H9 (cell line): ENCODE measurements around the gene C3orf22. TPM values are rescaled to one million over a fixed set of nuclear protein-coding genes. Genes with fewer than 3 reads are reported as not detected.

Source experiments
- DNase-seq: peaks from one replicate; pipeline ENCODE4 v3.0.0-alpha.2; 2017
- H2AFZ ChIP-seq: one replicate; pipeline ENCODE4 v1.6.1; 2013; ENCODE audit warnings: mild to moderate bottlenecking, low read length, control low read depth, moderate library complexity
- H2AK5ac ChIP-seq: 2 replicates; pipeline ENCODE4 v1.6.1; 2013; ENCODE audit warnings: low read length, control low read depth, mixed read lengths; ENCODE audit not compliant: insufficient read length
- H2BK120ac ChIP-seq: one replicate; pipeline ENCODE4 v1.6.1; 2013; ENCODE audit warnings: low read depth, mild to moderate bottlenecking, low read length, control low read depth, inconsistent platforms; ENCODE audit not compliant: poor library complexity, severe bottlenecking
- H2BK12ac ChIP-seq: 2 replicates; pipeline ENCODE4 v1.6.1; 2013; ENCODE audit warnings: low read length, control low read depth, mixed read lengths, low read depth; ENCODE audit not compliant: insufficient read length
- H2BK15ac ChIP-seq: 2 replicates; pipeline ENCODE4 v1.6.1; 2013; ENCODE audit warnings: low read depth, low read length, control low read depth
- H2BK20ac ChIP-seq: one replicate; pipeline ENCODE4 v1.6.1; 2013; ENCODE audit warnings: low read depth, mild to moderate bottlenecking, low read length, control low read depth, inconsistent platforms; ENCODE audit not compliant: poor library complexity, severe bottlenecking
- H2BK5ac ChIP-seq: 2 replicates; pipeline ENCODE4 v1.6.1; 2013; ENCODE audit warnings: low read length, control low read depth, mixed read lengths; ENCODE audit not compliant: insufficient read length
- H3K14ac ChIP-seq: 2 replicates; pipeline ENCODE4 v1.6.1; 2013; ENCODE audit warnings: low read length, control low read depth; ENCODE audit not compliant: insufficient read depth
- H3K18ac ChIP-seq: 2 replicates; pipeline ENCODE4 v1.6.1; 2013; ENCODE audit warnings: low read depth, mild to moderate bottlenecking, mixed read lengths, low read length, control low read depth; ENCODE audit not compliant: insufficient read length
- H3K23ac ChIP-seq: 2 replicates; pipeline ENCODE4 v1.6.1; 2013; ENCODE audit warnings: low read length, control low read depth, mixed read lengths, low read depth; ENCODE audit not compliant: insufficient read length
- H3K23me2 ChIP-seq: 2 replicates; pipeline ENCODE4 v1.6.1; 2013; ENCODE audit warnings: low read depth, mild to moderate bottlenecking, mixed read lengths, low read length, control low read depth; ENCODE audit not compliant: insufficient read length, poor library complexity, severe bottlenecking
- H3K27ac ChIP-seq: 2 replicates; pipeline ENCODE4 v1.5.1; 2013; ENCODE audit warnings: low read length, control low read depth, mixed read lengths, low read depth; ENCODE audit not compliant: insufficient read length
- H3K27me3 ChIP-seq: 2 replicates; pipeline ENCODE4 v1.6.1; 2013; ENCODE audit warnings: low read length, control low read depth, inconsistent platforms; ENCODE audit not compliant: insufficient read depth
- H3K4ac ChIP-seq: 2 replicates; pipeline ENCODE4 v1.6.1; 2013; ENCODE audit warnings: low read depth, mild to moderate bottlenecking, control low read depth, inconsistent platforms, low read length, moderate library complexity
- H3K4me1 ChIP-seq: 2 replicates; pipeline ENCODE4 v1.6.1; 2013; ENCODE audit warnings: low read length, control low read depth, inconsistent platforms; ENCODE audit not compliant: insufficient read depth
- H3K4me2 ChIP-seq: 2 replicates; pipeline ENCODE4 v1.6.1; 2013; ENCODE audit warnings: low read length, control low read depth, mixed read lengths; ENCODE audit not compliant: insufficient read length, insufficient read depth
- H3K56ac ChIP-seq: 2 replicates; pipeline ENCODE4 v1.6.1; 2013; ENCODE audit warnings: low read depth, mild to moderate bottlenecking, mixed read lengths, low read length, control low read depth; ENCODE audit not compliant: insufficient read length
- H3K79me1 ChIP-seq: 2 replicates; pipeline ENCODE4 v1.6.1; 2013; ENCODE audit warnings: low read depth, mild to moderate bottlenecking, moderate library complexity, low read length, control low read depth, inconsistent platforms; ENCODE audit not compliant: insufficient read depth, poor library complexity, severe bottlenecking
- H3K79me2 ChIP-seq: 2 replicates; pipeline ENCODE4 v1.6.1; 2013; ENCODE audit warnings: low read length, control low read depth, inconsistent platforms; ENCODE audit not compliant: insufficient read depth
- H3K9ac ChIP-seq: 2 replicates; pipeline ENCODE4 v1.6.1; 2013; ENCODE audit warnings: low read length, control low read depth, mixed read lengths; ENCODE audit not compliant: insufficient read length; ENCODE audit errors: extremely low read depth
- H3K9me3 ChIP-seq: one replicate; pipeline ENCODE4 v1.6.1; 2013; ENCODE audit warnings: low read depth, low read length, inconsistent platforms; ENCODE audit not compliant: control insufficient read depth
- H3T11ph ChIP-seq: one replicate; pipeline ENCODE4 v1.6.1; 2013; ENCODE audit warnings: mild to moderate bottlenecking, low read length, control low read depth, inconsistent platforms
- H4K20me1 ChIP-seq: one replicate; pipeline ENCODE4 v1.6.1; 2013; ENCODE audit not compliant: control insufficient read depth, insufficient read length, insufficient read depth
- H4K5ac ChIP-seq: 2 replicates; pipeline ENCODE4 v1.6.1; 2013; ENCODE audit warnings: low read depth, mild to moderate bottlenecking, mixed read lengths, low read length, control low read depth; ENCODE audit not compliant: insufficient read length
- H4K8ac ChIP-seq: replicated peaks from 2 replicates; pipeline ENCODE4 v1.6.1; 2013; ENCODE audit warnings: low read length, control low read depth, mixed read lengths, low read depth; ENCODE audit not compliant: insufficient read length
- H4K91ac ChIP-seq: 2 replicates; pipeline ENCODE4 v1.6.1; 2013; ENCODE audit warnings: low read depth, mild to moderate bottlenecking, moderate library complexity, mixed read lengths, low read length, control low read depth; ENCODE audit not compliant: insufficient read length
- H3K27ac Mint-ChIP-seq, 3 experiments: 2 replicates in 2 of 3; 3 replicates in 1 of 3; pipeline ENCODE4 v1.8.0; 2020 to 2021; ENCODE audit warnings: mixed read lengths in 3 of 3, mild to moderate bottlenecking in 1 of 3, moderate library complexity in 1 of 3
- H3K27me3 Mint-ChIP-seq: 2 replicates; pipeline ENCODE4 v1.8.0; 2021; ENCODE audit warnings: low read depth, mild to moderate bottlenecking, moderate library complexity, mixed read lengths
- H3K36me3 Mint-ChIP-seq, 3 experiments: 2 replicates in 2 of 3; 3 replicates in 1 of 3; pipeline ENCODE4 v1.8.0; 2020 to 2021; ENCODE audit warnings: low read depth in 3 of 3, mixed read lengths in 3 of 3; ENCODE audit not compliant: insufficient read depth in 1 of 3
- H3K4me1 Mint-ChIP-seq, 2 experiments: 2 replicates each; pipeline ENCODE4 v1.8.0; 2020; ENCODE audit warnings: mixed read lengths in 2 of 2
- H3K4me3 Mint-ChIP-seq, 2 experiments: 2 replicates in 1 of 2; 3 replicates in 1 of 2; pipeline ENCODE4 v1.8.0; 2020 to 2021; ENCODE audit warnings: mild to moderate bottlenecking in 2 of 2, mixed read lengths in 2 of 2, moderate library complexity in 1 of 2
- H3K9me3 Mint-ChIP-seq, 2 experiments: 2 replicates in 1 of 2; 3 replicates in 1 of 2; pipeline ENCODE4 v1.8.0; 2020; ENCODE audit warnings: mild to moderate bottlenecking in 2 of 2, mixed read lengths in 2 of 2, moderate library complexity in 1 of 2
- CTCF ChIP-seq: fragments of 200-600 bp; sonication (generic); conservative IDR thresholded peaks from 3 replicates; pipeline ENCODE4 v1.8.0; 2021; ENCODE audit warnings: antibody characterized with exemption, mild to moderate bottlenecking
- WGBS: extraction: QIAGEN DNeasy Blood & Tissue Kit; methylation state at CpG from one replicate; pipeline ENCODE4 v1.1.7; 2013; ENCODE audit warnings: missing lambda C conversion rate, low lambda C conversion rate, mixed read lengths; ENCODE audit not compliant: insufficient read length; ENCODE audit errors: extremely low coverage; 5-methylcytosine and 5-hydroxymethylcytosine counted together
- total RNA-seq: library from RNA; stranded (reverse); gene quantifications from 2 replicates; pipeline ENCODE4 v1.2.1, GENCODE V29; 2021

The C3orf22 gene
- total RNA-seq, 1 experiment from 2014 or later, result not detected

GRCh38 chr3:126514161-126514560, 44.6 kb downstream of the C3orf22 start:
- H4K20me1 ChIP-seq, result no peaks in the 10 kb centered on the region
- H3K4me2 ChIP-seq, result no peak overlapping the region
- H2BK5ac ChIP-seq, result no peak overlapping the region
- H3K23ac ChIP-seq, result no peak overlapping the region
- no peaks in the 10 kb centered on the region for H3K27me3 ChIP-seq
- H3T11ph ChIP-seq, result no peak overlapping the region
- WGBS, result no CpG with 5 or more reads among the region's 11 CpGs
- H3K27ac ChIP-seq, result no peak overlapping the region
- no peak overlapping the region for H3K56ac ChIP-seq
- H3K9me3 ChIP-seq, result no peaks in the 10 kb centered on the region
- Mint-ChIP-seq H3K9me3 (no peaks in the 10 kb centered on the region), H3K27ac (no peak overlapping the region), H3K36me3 (no peaks in the 10 kb centered on the region), H3K4me3 (no peak overlapping the region), H3K4me1 (0 out of 4 replicates have a peak, but pooled peaks cover 0 to 4% of the 10 kb centered on the region in 2 experiments), H3K27me3 (no peaks in the 10 kb centered on the region)
- no peak overlapping the region for H3K18ac ChIP-seq
- no peak overlapping the region for H2BK15ac ChIP-seq
- no peak overlapping the region for H3K9ac ChIP-seq
- no peak for TF ChIP-seq CTCF
- DNase-seq, result no peak
- no peak overlapping the region for H2AK5ac ChIP-seq
- no peak overlapping the region for H2BK20ac ChIP-seq
- H2BK120ac ChIP-seq, result no peak overlapping the region
- no peak overlapping the region for H2BK12ac ChIP-seq
- no peak overlapping the region for H2AFZ ChIP-seq
- H4K5ac ChIP-seq, result no peak overlapping the region
- H4K91ac ChIP-seq, result no peak overlapping the region
- no peak overlapping the region for H3K14ac ChIP-seq
- no peaks in the 10 kb centered on the region for H3K4me1 ChIP-seq
- no peaks in the 10 kb centered on the region for H3K79me1 ChIP-seq
- no peak overlapping the region for H4K8ac ChIP-seq
- H3K79me2 ChIP-seq, result no peaks in the 10 kb centered on the region
- H3K23me2 ChIP-seq, result no peaks in the 10 kb centered on the region
- H3K4ac ChIP-seq, result no peak overlapping the region
